GM23338 (cell line): Measurements from ENCODE around the gene L3MBTL1. TPM values are rescaled to one million over a fixed set of nuclear protein-coding genes. Genes with fewer than 3 reads are reported as not detected.

Source experiments
- ATAC-seq: fragments of 200-7000 bp; cut with Tn5 transposase; 3 replicates; pipeline ENCODE4 v1.9.1; 2020
- DNase-seq: peaks from one replicate; pipeline ENCODE4 v3.0.0-alpha.2; 2015; ENCODE audit warnings: low spot score
- H2AFZ ChIP-seq: fragments of 200-600 bp; sonication (generic); 2 replicates; pipeline ENCODE4 v1.8.0; 2016; ENCODE audit warnings: antibody characterized with exemption, mild to moderate bottlenecking, moderate library complexity
- H3F3A ChIP-seq: fragments of 200-600 bp; sonication (generic); replicated peaks from 2 replicates; pipeline ENCODE4 v1.8.0; 2017; ENCODE audit warnings: antibody characterized with exemption, mixed run types, low read depth
- H3K27ac ChIP-seq: fragments of 200-600 bp; sonication (generic); 2 replicates; pipeline ENCODE4 v1.6.1; 2016; ENCODE audit warnings: low read depth
- H3K27me3 ChIP-seq: fragments of 200-600 bp; sonication (generic); 2 replicates; pipeline ENCODE4 v1.8.0; 2016; ENCODE audit warnings: mild to moderate bottlenecking, mixed run types, moderate library complexity; ENCODE audit not compliant: insufficient read depth
- H3K36me3 ChIP-seq: fragments of 200-600 bp; sonication (generic); 2 replicates; pipeline ENCODE4 v1.8.0; 2016; ENCODE audit warnings: mild to moderate bottlenecking; ENCODE audit not compliant: insufficient read depth
- H3K4me1 ChIP-seq: fragments of 200-600 bp; sonication (generic); 2 replicates; pipeline ENCODE4 v1.8.0; 2016; ENCODE audit warnings: mild to moderate bottlenecking, moderate library complexity; ENCODE audit not compliant: insufficient read depth
- H3K4me2 ChIP-seq: fragments of 200-600 bp; sonication (generic); 2 replicates; pipeline ENCODE4 v1.7.1; 2017; ENCODE audit warnings: mixed run types
- H3K4me3 ChIP-seq: fragments of 200-600 bp; sonication (generic); 2 replicates; pipeline ENCODE4 v1.6.1; 2016; ENCODE audit warnings: mixed run types
- H3K79me2 ChIP-seq: fragments of 200-600 bp; sonication (generic); replicated peaks from 2 replicates; pipeline ENCODE4 v1.8.0; 2017; ENCODE audit warnings: mild to moderate bottlenecking; ENCODE audit not compliant: insufficient read depth
- H3K9me2 ChIP-seq: fragments of 200-600 bp; sonication (generic); 2 replicates; pipeline ENCODE4 v1.8.0; 2017; ENCODE audit not compliant: insufficient read depth
- H4K20me1 ChIP-seq: fragments of 200-600 bp; sonication (generic); replicated peaks from 2 replicates; pipeline ENCODE4 v1.8.0; 2017; ENCODE audit warnings: mild to moderate bottlenecking; ENCODE audit not compliant: insufficient read depth
- H3K27ac Mint-ChIP-seq: 2 replicates; pipeline ENCODE4 v1.8.0; 2020; ENCODE audit warnings: inconsistent platforms, mild to moderate bottlenecking, moderate library complexity, mixed read lengths
- H3K27me3 Mint-ChIP-seq: 3 replicates; pipeline ENCODE4 v1.8.0; 2022; ENCODE audit warnings: low read depth, mild to moderate bottlenecking, moderate library complexity, mixed read lengths, inconsistent platforms; ENCODE audit not compliant: insufficient read depth, poor library complexity
- H3K36me3 Mint-ChIP-seq: 3 replicates; pipeline ENCODE4 v1.8.0; 2021; ENCODE audit warnings: low read depth, mild to moderate bottlenecking, inconsistent platforms, moderate library complexity, mixed read lengths
- H3K4me1 Mint-ChIP-seq: 3 replicates; pipeline ENCODE4 v1.8.0; 2020; ENCODE audit warnings: mild to moderate bottlenecking, inconsistent platforms, mixed read lengths
- H3K4me3 Mint-ChIP-seq: 3 replicates; pipeline ENCODE4 v1.8.0; 2021; ENCODE audit warnings: moderate library complexity, mild to moderate bottlenecking, inconsistent platforms, mixed read lengths
- H3K9me3 Mint-ChIP-seq: 3 replicates; pipeline ENCODE4 v1.8.0; 2020; ENCODE audit warnings: moderate library complexity, mild to moderate bottlenecking, inconsistent platforms, mixed read lengths
- JUNB ChIP-seq: IDR thresholded peaks from one replicate; pipeline ENCODE4 v1.6.1; 2016; ENCODE audit warnings: antibody characterized with exemption; ENCODE audit not compliant: unreplicated experiment
- NANOG ChIP-seq: IDR thresholded peaks from 2 replicates; pipeline ENCODE4 v1.6.1; 2016; ENCODE audit warnings: antibody characterized with exemption, borderline replicate concordance
- STAT1 ChIP-seq: IDR thresholded peaks from one replicate; pipeline ENCODE4 v1.6.1; 2016; ENCODE audit warnings: antibody characterized with exemption; ENCODE audit not compliant: unreplicated experiment
- ZNF114 ChIP-seq: fragments of 250-450 bp; sonication (Bioruptor Pico); IDR thresholded peaks from 2 replicates; pipeline ENCODE4 v1.5.0; 2020; ENCODE audit warnings: mild to moderate bottlenecking, moderate library complexity
- polyA plus RNA-seq: library from polyadenylated mRNA; unstranded; fragments of >200 nt; fragmentation: Nextera tagmentation; extraction: Ambion mirVana; gene quantifications from 2 replicates; pipeline ENCODE4 v1.2.1, GENCODE V29; 2016
- total RNA-seq: library from RNA; depleted of rRNA; stranded (reverse); fragments of >200 nt; shearing (Covaris generic); gene quantifications from 2 replicates; pipeline ENCODE4 v1.2.3, GENCODE V29; 2014
- TF ChIP-seq, protein P1 (sequence below): IDR thresholded peaks from one replicate; pipeline ENCODE4 v1.6.1; 2018; ENCODE audit warnings: antibody characterized with exemption; ENCODE audit not compliant: unreplicated experiment
- TF ChIP-seq, protein P2 (sequence below): fragments of 250-450 bp; sonication (Bioruptor Pico); IDR thresholded peaks from 2 replicates; pipeline ENCODE4 v1.5.0; 2020; ENCODE audit warnings: mild to moderate bottlenecking, moderate library complexity
- TF ChIP-seq, protein P3 (sequence below), 2 experiments: fragments of 200-600 bp in 1 of 2; sonication (generic) in 1 of 2; conservative IDR thresholded peaks; 2 replicates each; pipeline versions ENCODE4 v1.5.1 to v1.6.1; 2016 to 2017; ENCODE audit warnings: antibody characterized with exemption in 2 of 2, low read depth in 2 of 2, mild to moderate bottlenecking in 2 of 2, moderate library complexity in 1 of 2

L3MBTL1 gene
- total and polyA plus RNA-seq, 2 experiments from 2014 or later = 6.5 to 33.6 TPM

DNA sequence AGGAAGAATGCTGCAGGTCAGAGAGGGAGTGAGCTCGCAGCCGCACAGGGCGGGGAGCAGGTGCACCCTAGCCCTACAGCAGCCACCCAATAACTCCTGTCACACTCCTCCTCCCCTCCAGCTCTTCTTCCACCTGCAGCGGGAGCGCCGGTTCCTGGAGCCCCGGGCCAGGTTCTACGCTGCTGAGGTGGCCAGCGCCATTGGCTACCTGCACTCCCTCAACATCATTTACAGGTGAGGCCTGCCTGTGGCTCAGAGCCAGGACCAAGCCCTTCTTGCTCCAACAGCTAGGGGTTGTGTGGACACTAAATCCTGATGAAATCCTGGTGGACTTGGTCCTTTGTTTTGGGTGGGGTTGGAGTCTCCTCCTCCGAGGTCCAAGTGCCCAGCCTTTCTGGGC lies 63.0 kb downstream of the L3MBTL1 start:
- no peaks in the 10 kb centered on the region for H3K36me3 Mint-ChIP-seq
- no peaks in the 10 kb centered on the region for H3K36me3 ChIP-seq
- H3K27ac ChIP-seq = no peak overlapping the region
- H3K27ac Mint-ChIP-seq = no peak overlapping the region
- no peaks in the 10 kb centered on the region for H3K4me1 ChIP-seq
- no peak overlapping the region for H2AFZ ChIP-seq
- H3K4me3 ChIP-seq = no peak overlapping the region
- ATAC-seq = no peak
- no peaks in the 10 kb centered on the region for H3K79me2 ChIP-seq
- H3K9me2 ChIP-seq = no peaks in the 10 kb centered on the region
- H4K20me1 ChIP-seq = no peaks in the 10 kb centered on the region
- no peaks in the 10 kb centered on the region for H3F3A ChIP-seq
- no peaks in the 10 kb centered on the region for H3K27me3 ChIP-seq
- no peak overlapping the region for H3K4me2 ChIP-seq
- H3K4me1 Mint-ChIP-seq = no peaks in the 10 kb centered on the region
- DNase-seq = no peak
- no peaks in the 10 kb centered on the region; the same call in 2 of the 3 replicates for H3K9me3 Mint-ChIP-seq
- no peak for TF ChIP-seq ZNF114 (CRISPR knock-in tag)
- TF ChIP-seq STAT1 = no peak
- TF ChIP-seq, protein P1, sequence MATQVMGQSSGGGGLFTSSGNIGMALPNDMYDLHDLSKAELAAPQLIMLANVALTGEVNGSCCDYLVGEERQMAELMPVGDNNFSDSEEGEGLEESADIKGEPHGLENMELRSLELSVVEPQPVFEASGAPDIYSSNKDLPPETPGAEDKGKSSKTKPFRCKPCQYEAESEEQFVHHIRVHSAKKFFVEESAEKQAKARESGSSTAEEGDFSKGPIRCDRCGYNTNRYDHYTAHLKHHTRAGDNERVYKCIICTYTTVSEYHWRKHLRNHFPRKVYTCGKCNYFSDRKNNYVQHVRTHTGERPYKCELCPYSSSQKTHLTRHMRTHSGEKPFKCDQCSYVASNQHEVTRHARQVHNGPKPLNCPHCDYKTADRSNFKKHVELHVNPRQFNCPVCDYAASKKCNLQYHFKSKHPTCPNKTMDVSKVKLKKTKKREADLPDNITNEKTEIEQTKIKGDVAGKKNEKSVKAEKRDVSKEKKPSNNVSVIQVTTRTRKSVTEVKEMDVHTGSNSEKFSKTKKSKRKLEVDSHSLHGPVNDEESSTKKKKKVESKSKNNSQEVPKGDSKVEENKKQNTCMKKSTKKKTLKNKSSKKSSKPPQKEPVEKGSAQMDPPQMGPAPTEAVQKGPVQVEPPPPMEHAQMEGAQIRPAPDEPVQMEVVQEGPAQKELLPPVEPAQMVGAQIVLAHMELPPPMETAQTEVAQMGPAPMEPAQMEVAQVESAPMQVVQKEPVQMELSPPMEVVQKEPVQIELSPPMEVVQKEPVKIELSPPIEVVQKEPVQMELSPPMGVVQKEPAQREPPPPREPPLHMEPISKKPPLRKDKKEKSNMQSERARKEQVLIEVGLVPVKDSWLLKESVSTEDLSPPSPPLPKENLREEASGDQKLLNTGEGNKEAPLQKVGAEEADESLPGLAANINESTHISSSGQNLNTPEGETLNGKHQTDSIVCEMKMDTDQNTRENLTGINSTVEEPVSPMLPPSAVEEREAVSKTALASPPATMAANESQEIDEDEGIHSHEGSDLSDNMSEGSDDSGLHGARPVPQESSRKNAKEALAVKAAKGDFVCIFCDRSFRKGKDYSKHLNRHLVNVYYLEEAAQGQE = no peak
- H3K27me3 Mint-ChIP-seq = peaks cover 1% of the 10 kb centered on the region
- H3K4me3 Mint-ChIP-seq = no peak overlapping the region

DNA sequence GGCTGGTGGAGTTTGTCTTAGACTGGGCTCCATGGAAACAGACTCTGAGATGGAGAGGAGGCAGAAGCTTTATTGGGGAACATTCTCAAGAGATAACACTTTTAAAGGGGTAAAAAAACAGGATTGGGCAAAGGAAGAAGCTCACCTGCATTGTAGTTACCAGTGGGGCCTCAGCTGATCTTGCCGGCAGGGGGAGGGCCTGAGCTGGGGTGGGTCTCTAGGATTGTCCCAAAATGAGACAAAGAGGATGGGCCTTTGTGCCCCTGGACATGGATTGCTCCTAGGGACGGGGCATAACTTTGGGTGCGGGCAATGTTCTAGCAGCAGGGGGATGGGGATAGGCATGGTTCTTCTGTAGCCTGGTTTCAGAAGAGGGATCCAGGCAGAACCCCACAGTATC lies 63.8 kb downstream of the L3MBTL1 start:
- DNase-seq (no peak), ATAC-seq (no peak)
- TF ChIP-seq, protein P2, sequence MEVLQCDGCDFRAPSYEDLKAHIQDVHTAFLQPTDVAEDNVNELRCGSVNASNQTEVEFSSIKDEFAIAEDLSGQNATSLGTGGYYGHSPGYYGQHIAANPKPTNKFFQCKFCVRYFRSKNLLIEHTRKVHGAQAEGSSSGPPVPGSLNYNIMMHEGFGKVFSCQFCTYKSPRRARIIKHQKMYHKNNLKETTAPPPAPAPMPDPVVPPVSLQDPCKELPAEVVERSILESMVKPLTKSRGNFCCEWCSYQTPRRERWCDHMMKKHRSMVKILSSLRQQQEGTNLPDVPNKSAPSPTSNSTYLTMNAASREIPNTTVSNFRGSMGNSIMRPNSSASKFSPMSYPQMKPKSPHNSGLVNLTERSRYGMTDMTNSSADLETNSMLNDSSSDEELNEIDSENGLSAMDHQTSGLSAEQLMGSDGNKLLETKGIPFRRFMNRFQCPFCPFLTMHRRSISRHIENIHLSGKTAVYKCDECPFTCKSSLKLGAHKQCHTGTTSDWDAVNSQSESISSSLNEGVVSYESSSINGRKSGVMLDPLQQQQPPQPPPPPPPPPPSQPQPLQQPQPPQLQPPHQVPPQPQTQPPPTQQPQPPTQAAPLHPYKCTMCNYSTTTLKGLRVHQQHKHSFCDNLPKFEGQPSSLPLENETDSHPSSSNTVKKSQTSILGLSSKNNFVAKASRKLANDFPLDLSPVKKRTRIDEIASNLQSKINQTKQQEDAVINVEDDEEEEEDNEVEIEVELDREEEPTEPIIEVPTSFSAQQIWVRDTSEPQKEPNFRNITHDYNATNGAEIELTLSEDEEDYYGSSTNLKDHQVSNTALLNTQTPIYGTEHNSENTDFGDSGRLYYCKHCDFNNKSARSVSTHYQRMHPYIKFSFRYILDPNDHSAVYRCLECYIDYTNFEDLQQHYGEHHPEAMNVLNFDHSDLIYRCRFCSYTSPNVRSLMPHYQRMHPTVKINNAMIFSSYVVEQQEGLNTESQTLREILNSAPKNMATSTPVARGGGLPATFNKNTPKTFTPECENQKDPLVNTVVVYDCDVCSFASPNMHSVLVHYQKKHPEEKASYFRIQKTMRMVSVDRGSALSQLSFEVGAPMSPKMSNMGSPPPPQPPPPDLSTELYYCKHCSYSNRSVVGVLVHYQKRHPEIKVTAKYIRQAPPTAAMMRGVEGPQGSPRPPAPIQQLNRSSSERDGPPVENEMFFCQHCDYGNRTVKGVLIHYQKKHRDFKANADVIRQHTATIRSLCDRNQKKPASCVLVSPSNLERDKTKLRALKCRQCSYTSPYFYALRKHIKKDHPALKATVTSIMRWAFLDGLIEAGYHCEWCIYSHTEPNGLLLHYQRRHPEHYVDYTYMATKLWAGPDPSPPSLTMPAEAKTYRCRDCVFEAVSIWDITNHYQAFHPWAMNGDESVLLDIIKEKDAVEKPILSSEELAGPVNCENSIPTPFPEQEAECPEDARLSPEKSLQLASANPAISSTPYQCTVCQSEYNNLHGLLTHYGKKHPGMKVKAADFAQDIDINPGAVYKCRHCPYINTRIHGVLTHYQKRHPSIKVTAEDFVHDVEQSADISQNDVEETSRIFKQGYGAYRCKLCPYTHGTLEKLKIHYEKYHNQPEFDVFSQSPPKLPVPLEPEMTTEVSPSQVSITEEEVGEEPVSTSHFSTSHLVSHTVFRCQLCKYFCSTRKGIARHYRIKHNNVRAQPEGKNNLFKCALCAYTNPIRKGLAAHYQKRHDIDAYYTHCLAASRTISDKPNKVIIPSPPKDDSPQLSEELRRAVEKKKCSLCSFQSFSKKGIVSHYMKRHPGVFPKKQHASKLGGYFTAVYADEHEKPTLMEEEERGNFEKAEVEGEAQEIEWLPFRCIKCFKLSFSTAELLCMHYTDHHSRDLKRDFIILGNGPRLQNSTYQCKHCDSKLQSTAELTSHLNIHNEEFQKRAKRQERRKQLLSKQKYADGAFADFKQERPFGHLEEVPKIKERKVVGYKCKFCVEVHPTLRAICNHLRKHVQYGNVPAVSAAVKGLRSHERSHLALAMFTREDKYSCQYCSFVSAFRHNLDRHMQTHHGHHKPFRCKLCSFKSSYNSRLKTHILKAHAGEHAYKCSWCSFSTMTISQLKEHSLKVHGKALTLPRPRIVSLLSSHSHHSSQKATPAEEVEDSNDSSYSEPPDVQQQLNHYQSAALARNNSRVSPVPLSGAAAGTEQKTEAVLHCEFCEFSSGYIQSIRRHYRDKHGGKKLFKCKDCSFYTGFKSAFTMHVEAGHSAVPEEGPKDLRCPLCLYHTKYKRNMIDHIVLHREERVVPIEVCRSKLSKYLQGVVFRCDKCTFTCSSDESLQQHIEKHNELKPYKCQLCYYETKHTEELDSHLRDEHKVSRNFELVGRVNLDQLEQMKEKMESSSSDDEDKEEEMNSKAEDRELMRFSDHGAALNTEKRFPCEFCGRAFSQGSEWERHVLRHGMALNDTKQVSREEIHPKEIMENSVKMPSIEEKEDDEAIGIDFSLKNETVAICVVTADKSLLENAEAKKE (CRISPR knock-in tag) = no peak
- TF ChIP-seq JUNB = no peak
- TF ChIP-seq NANOG = no peak
- TF ChIP-seq, protein P3, sequence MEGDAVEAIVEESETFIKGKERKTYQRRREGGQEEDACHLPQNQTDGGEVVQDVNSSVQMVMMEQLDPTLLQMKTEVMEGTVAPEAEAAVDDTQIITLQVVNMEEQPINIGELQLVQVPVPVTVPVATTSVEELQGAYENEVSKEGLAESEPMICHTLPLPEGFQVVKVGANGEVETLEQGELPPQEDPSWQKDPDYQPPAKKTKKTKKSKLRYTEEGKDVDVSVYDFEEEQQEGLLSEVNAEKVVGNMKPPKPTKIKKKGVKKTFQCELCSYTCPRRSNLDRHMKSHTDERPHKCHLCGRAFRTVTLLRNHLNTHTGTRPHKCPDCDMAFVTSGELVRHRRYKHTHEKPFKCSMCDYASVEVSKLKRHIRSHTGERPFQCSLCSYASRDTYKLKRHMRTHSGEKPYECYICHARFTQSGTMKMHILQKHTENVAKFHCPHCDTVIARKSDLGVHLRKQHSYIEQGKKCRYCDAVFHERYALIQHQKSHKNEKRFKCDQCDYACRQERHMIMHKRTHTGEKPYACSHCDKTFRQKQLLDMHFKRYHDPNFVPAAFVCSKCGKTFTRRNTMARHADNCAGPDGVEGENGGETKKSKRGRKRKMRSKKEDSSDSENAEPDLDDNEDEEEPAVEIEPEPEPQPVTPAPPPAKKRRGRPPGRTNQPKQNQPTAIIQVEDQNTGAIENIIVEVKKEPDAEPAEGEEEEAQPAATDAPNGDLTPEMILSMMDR (conservative IDR thresholded peaks at IDR 0.05; ENCODE audit: low read depth in 2 of 2) = 0 out of 4 replicates have a peak, but pooled peaks of 1 of the 2 experiments have one; percentile 4
- Histone ChIP-seq H3K9me2 (no peaks in the 10 kb centered on the region), H3K27me3 (no peaks in the 10 kb centered on the region), H3K36me3 (no peaks in the 10 kb centered on the region), H3K27ac (no peak overlapping the region), H3K4me2 (no peak overlapping the region), H2AFZ (no peak overlapping the region), H4K20me1 (no peaks in the 10 kb centered on the region), H3K4me3 (no peak overlapping the region), H3K79me2 (no peaks in the 10 kb centered on the region), H3K4me1 (no peaks in the 10 kb centered on the region), H3F3A (no peaks in the 10 kb centered on the region)
- no peaks in the 10 kb centered on the region for H3K4me1 Mint-ChIP-seq
- H3K27ac Mint-ChIP-seq = no peak overlapping the region
- no peaks in the 10 kb centered on the region; the same call in 2 of the 3 replicates for H3K9me3 Mint-ChIP-seq
- no peak overlapping the region for H3K4me3 Mint-ChIP-seq
- H3K27me3 Mint-ChIP-seq = peaks cover 6% of the 10 kb centered on the region
- no peaks in the 10 kb centered on the region for H3K36me3 Mint-ChIP-seq
